HepG2 (cell line): ENCODE measurements around the gene CD44. TPM values are rescaled to one million over a fixed set of nuclear protein-coding genes. Genes with fewer than 3 reads are reported as not detected.

Experiments
- FOXK1 ChIP-seq: sonication (generic); formaldehyde crosslinking; IDR thresholded peaks from 2 replicates; pipeline ENCODE4 v1.4.0; 2020; ENCODE audit warnings: low read depth, missing genetic modification reagents, borderline replicate concordance
- GZF1 ChIP-seq: sonication (generic); formaldehyde crosslinking; IDR thresholded peaks from 2 replicates; pipeline ENCODE4 v1.5.1; 2020; ENCODE audit warnings: mild to moderate bottlenecking, missing genetic modification reagents
- HHEX ChIP-seq: IDR thresholded peaks from 2 replicates; pipeline ENCODE4 v1.6.1; 2016; ENCODE audit warnings: control low read depth
- KDM6A ChIP-seq: IDR thresholded peaks from 2 replicates; pipeline ENCODE4 v1.6.1; 2016; ENCODE audit warnings: low read depth
- MAF1 ChIP-seq: sonication (generic); formaldehyde crosslinking; IDR thresholded peaks from 2 replicates; pipeline ENCODE4 v1.5.0; 2020; ENCODE audit warnings: missing genetic modification reagents, borderline replicate concordance
- MEIS2 ChIP-seq: sonication (generic); formaldehyde crosslinking; IDR thresholded peaks from 2 replicates; pipeline ENCODE4 v1.9.0; 2021; ENCODE audit warnings: mild to moderate bottlenecking, missing genetic modification reagents
- MNT ChIP-seq: fragments of 450-650 bp; IDR thresholded peaks from 2 replicates; pipeline ENCODE4 v1.6.1; 2016
- NPAS2 ChIP-seq: sonication (generic); formaldehyde crosslinking; IDR thresholded peaks from 2 replicates; pipeline ENCODE4 v1.8.0; 2022; ENCODE audit warnings: mild to moderate bottlenecking, missing genetic modification reagents, borderline replicate concordance
- PLRG1 ChIP-seq: fragments of 450-650 bp; conservative IDR thresholded peaks from 2 replicates; pipeline ENCODE4 v1.6.1; 2016
- RXRA ChIP-seq: sonication (generic); formaldehyde crosslinking; IDR thresholded peaks from 2 replicates; pipeline ENCODE4 v1.5.1; 2020; ENCODE audit warnings: missing genetic modification reagents
- SATB2 ChIP-seq: sonication (generic); formaldehyde crosslinking; IDR thresholded peaks from 2 replicates; pipeline ENCODE4 v1.5.0; 2020; ENCODE audit warnings: missing genetic modification reagents
- SNRNP70 ChIP-seq: fragments of 200-400 bp; formaldehyde crosslinking; IDR thresholded peaks from 2 replicates; pipeline ENCODE4 v1.6.1; 2017; ENCODE audit warnings: mild to moderate bottlenecking, low read depth, low read length, moderate library complexity
- SRY ChIP-seq: sonication (generic); formaldehyde crosslinking; IDR thresholded peaks from 2 replicates; pipeline ENCODE4 v1.8.0; 2022; ENCODE audit warnings: mild to moderate bottlenecking, missing genetic modification reagents
- TBP ChIP-seq: sonication (generic); formaldehyde crosslinking; IDR thresholded peaks from 2 replicates; pipeline ENCODE4 v1.5.0; 2020; ENCODE audit warnings: missing genetic modification reagents
- TBX3 ChIP-seq: fragments of 450-650 bp; IDR thresholded peaks from 2 replicates; pipeline ENCODE4 v1.6.1; 2017; ENCODE audit warnings: antibody characterized with exemption, mild to moderate bottlenecking, inconsistent platforms, borderline replicate concordance
- YY1 ChIP-seq: IDR thresholded peaks from 2 replicates; pipeline ENCODE4 v1.6.1; 2011; ENCODE audit warnings: low read length, low read depth, moderate library complexity, mild to moderate bottlenecking; ENCODE audit not compliant: insufficient read depth, insufficient replicate concordance
- ZBTB44 ChIP-seq: sonication (generic); formaldehyde crosslinking; IDR thresholded peaks from 2 replicates; pipeline ENCODE4 v1.4.0; 2020; ENCODE audit warnings: missing genetic modification reagents
- ZMYM2 ChIP-seq: sonication (generic); formaldehyde crosslinking; IDR thresholded peaks from 2 replicates; pipeline ENCODE4 v1.8.0; 2022; ENCODE audit warnings: mild to moderate bottlenecking, missing genetic modification reagents
- ZNF101 ChIP-seq: sonication (generic); formaldehyde crosslinking; IDR thresholded peaks from 2 replicates; pipeline ENCODE4 v1.4.0; 2020; ENCODE audit warnings: mild to moderate bottlenecking, low read depth, missing genetic modification reagents, borderline replicate concordance
- ZNF180 ChIP-seq: sonication (generic); formaldehyde crosslinking; IDR thresholded peaks from 2 replicates; pipeline ENCODE4 v1.4.0; 2020; ENCODE audit warnings: low read depth, missing genetic modification reagents, borderline replicate concordance
- ZNF253 ChIP-seq: sonication (generic); formaldehyde crosslinking; IDR thresholded peaks from 2 replicates; pipeline ENCODE4 v1.8.0; 2022; ENCODE audit warnings: mild to moderate bottlenecking, missing genetic modification reagents, borderline replicate concordance
- ZNF337 ChIP-seq: sonication (generic); formaldehyde crosslinking; IDR thresholded peaks from 2 replicates; pipeline ENCODE4 v1.5.1; 2020; ENCODE audit warnings: missing genetic modification reagents, low read depth, mild to moderate bottlenecking, borderline replicate concordance
- ZNF672 ChIP-seq: sonication (generic); formaldehyde crosslinking; IDR thresholded peaks from 2 replicates; pipeline ENCODE4 v1.8.1; 2022; ENCODE audit warnings: missing genetic modification reagents
- ZNF713 ChIP-seq: sonication (generic); formaldehyde crosslinking; IDR thresholded peaks from 2 replicates; pipeline ENCODE4 v1.4.0; 2020; ENCODE audit warnings: mild to moderate bottlenecking, missing genetic modification reagents
- polyA plus RNA-seq, 8 experiments: library from polyadenylated mRNA; depleted of rRNA in 3 of 8; stranded (reverse) in 7 of 8; unstranded in 1 of 8; fragments of >200 nt; fragmentation: Illumina TruSeq in 4 of 8; extraction: Trizol in 4 of 8; gene quantifications; 2 replicates each; pipeline versions ENCODE4 v1.2.1 to v1.2.3, GENCODE V29; 2011 to 2016; ENCODE audit warnings: low read depth in 4 of 8, missing spikeins in 1 of 8, mixed read lengths in 1 of 8; ENCODE audit not compliant: insufficient read depth in 1 of 8
- total RNA-seq, 5 experiments: library from RNA; depleted of rRNA; stranded (reverse); fragments of >200 nt; fragmentation: Illumina TruSeq; extraction: Trizol; gene quantifications; 2 replicates each; pipeline ENCODE4 v1.2.3, GENCODE V29; 2016; ENCODE audit warnings: low read depth in 1 of 5
- TF ChIP-seq, protein P1 (sequence below): sonication (generic); formaldehyde crosslinking; IDR thresholded peaks from 2 replicates; pipeline ENCODE4 v1.8.0; 2022; ENCODE audit warnings: low read depth, missing genetic modification reagents
- TF ChIP-seq, protein P2 (sequence below): sonication (generic); formaldehyde crosslinking; IDR thresholded peaks from 2 replicates; pipeline ENCODE4 v1.4.0; 2020; ENCODE audit warnings: missing genetic modification reagents

The CD44 gene
- total and polyA plus RNA-seq, 2 of the 13 experiments (the other 11 are each of a cell fraction or from before 2014, with no cell fraction given): 0.02 to 0.11 TPM

DNA sequence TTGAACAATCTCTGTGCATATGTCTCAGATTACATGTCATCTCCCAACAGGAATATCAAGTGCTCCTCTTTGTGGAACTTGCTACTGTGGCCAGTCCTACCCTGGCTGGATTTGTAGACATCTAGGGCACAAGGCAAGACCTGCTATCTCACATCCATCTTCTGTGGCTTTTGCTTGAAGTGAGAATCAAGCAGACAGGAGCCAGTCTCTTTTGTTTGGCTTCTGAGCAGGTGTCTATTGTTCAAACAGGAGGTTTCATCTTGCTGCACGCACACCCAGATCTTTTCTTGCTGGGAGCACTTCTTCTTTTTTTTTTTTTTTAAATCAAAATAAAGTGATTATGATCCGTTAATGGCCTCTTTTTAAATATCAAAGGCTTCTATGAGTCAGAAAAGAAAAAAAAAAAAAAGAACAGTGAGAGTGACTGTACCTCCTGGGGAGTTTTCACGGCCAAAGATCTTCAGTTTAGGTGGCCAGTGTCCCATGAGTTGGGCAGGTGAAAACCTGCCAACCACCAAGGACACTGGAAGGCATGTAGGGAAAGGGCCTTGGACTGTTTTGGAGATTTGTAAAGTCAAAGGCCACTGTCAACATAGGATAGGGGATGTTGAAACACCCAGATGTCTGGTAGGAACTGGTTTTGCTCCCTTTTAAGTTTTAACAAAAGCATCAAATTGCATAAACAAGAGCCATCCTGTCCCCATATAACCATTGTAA lies 78.1 kb downstream of the CD44 start (continued):
- no peak for TF ChIP-seq SATB2 (CRISPR knock-in tag)
- TF ChIP-seq SNRNP70: no peak
- no peak for TF ChIP-seq HHEX (CRISPR knock-in tag)
- TF ChIP-seq KDM6A (CRISPR knock-in tag): no peak
- no peak for TF ChIP-seq ZBTB44 (CRISPR knock-in tag)
- no peak for TF ChIP-seq MEIS2 (CRISPR knock-in tag)
- no peak for TF ChIP-seq ZNF180
- TF ChIP-seq PLRG1: no peak
- no peak for TF ChIP-seq ZNF101
- no peak for TF ChIP-seq SRY (CRISPR knock-in tag)
- no peak for TF ChIP-seq ZNF253 (CRISPR knock-in tag)
- TF ChIP-seq, protein P1, sequence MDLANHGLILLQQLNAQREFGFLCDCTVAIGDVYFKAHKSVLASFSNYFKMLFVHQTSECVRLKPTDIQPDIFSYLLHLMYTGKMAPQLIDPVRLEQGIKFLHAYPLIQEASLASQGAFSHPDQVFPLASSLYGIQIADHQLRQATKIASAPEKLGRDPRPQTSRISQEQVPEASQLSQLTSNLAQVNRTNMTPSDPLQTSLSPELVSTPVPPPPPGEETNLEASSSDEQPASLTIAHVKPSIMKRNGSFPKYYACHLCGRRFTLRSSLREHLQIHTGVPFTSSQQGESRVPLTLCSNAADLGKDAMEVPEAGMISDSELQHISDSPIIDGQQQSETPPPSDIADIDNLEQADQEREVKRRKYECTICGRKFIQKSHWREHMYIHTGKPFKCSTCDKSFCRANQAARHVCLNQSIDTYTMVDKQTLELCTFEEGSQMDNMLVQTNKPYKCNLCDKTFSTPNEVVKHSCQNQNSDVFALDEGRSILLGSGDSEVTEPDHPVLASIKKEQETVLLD: no peak
- no peak for TF ChIP-seq RXRA (CRISPR knock-in tag)
- TF ChIP-seq ZNF337 (CRISPR knock-in tag): no peak
- no peak for TF ChIP-seq ZNF713 (CRISPR knock-in tag)
- TF ChIP-seq, protein P2, sequence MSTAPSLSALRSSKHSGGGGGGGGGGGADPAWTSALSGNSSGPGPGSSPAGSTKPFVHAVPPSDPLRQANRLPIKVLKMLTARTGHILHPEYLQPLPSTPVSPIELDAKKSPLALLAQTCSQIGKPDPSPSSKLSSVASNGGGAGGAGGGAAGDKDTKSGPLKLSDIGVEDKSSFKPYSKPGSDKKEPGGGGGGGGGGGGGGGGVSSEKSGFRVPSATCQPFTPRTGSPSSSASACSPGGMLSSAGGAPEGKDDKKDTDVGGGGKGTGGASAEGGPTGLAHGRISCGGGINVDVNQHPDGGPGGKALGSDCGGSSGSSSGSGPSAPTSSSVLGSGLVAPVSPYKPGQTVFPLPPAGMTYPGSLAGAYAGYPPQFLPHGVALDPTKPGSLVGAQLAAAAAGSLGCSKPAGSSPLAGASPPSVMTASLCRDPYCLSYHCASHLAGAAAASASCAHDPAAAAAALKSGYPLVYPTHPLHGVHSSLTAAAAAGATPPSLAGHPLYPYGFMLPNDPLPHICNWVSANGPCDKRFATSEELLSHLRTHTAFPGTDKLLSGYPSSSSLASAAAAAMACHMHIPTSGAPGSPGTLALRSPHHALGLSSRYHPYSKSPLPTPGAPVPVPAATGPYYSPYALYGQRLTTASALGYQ (CRISPR knock-in tag): no peak
- no peak for TF ChIP-seq YY1
- no peak for TF ChIP-seq ZNF672
- no peak for TF ChIP-seq MAF1 (CRISPR knock-in tag)
- TF ChIP-seq TBX3: no peak
- no peak for TF ChIP-seq NPAS2 (CRISPR knock-in tag)
- TF ChIP-seq GZF1 (CRISPR knock-in tag): no peak
- TF ChIP-seq TBP: no peak
- TF ChIP-seq FOXK1 (CRISPR knock-in tag): no peak
- no peak for TF ChIP-seq ZMYM2
- TF ChIP-seq MNT: no peak
